ENCODE measurements around the gene RECQL5.

DNA sequence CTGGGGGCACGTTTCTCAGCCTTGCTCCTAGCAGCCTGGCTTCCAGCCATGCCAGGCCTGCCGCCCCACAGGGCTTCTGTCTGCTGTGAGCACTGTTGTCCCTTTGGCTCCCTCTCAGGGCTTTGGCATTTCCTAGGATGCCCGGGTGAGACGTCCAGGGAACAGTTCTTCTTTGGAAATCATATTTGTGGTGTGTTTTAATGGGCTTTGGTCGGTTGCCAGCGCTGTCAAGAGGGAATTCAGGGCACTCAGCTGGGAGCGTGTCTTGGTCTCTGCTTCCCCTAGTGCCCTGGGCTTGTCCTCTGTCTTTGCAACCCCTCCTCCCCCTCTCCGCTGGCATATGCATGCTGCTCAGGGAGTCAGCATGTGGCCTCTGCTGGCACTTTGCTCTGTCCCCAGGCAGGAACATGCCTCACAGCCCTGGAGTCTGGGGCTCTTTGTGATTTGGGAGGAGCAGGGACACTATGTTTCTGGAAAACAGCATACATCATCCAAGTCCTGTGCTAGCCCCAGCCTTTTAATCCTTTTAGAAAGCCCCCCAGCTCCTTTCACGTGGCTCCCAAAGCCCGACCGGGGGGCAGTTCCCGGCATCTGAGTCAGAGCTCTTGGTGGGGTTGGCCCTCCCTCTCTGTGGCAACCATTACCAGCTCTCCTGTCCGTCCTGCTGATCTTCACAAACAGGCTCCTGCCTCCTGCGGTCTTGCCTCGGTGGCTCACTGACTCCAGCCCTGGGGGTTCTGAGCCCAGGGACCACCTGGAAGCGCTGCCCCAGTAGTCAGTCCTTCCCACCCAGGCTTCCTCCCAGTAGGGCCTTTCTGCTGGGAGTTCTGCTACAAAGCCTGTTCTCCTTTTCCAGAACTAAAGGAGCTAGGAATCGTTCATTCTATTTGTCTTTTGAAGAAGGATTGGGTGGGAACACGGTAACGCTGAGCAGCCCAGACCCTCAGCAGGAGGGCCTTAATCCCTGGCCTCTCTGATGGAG lies 26.8 kb upstream of the RECQL5 start:
- TF ChIP-seq GATA3 (IDR thresholded peaks at IDR 0.05; ENCODE audit: low read depth, low read length) (no peak), GATA2 (IDR thresholded peaks at IDR 0.05; ENCODE audit: low read depth, low read length) (no peak)
